Measurements from ENCODE around the gene AMMECR1L.
"Not testable (repeated sequence)": the region's sequence is repeated elsewhere in the genome, so short reads cannot be mapped to it uniquely, and the experiment has no call there.

AMMECR1L gene

DNA sequence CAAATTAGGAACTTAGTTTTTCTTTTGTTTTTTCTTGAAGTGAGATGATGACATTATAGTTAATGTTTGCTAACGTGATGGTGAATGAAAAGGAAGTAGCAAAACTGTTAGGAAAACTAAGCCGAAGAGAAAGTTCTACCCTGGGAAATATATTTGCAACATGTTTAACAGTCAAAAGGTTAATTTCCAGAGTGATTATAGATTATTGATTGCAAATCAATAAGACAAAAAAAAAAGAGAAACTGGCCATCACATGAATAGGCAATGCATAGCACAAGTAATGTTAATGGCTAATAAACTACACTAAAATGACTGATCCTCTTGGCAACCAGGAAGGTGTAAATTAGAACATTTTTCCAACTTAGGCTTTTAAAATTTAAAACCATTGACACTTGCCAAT is 26.0 kb upstream of the AMMECR1L start:
- DNase-seq (ENCODE audit: low read depth): no peak
- TF ChIP-seq, protein P1, sequence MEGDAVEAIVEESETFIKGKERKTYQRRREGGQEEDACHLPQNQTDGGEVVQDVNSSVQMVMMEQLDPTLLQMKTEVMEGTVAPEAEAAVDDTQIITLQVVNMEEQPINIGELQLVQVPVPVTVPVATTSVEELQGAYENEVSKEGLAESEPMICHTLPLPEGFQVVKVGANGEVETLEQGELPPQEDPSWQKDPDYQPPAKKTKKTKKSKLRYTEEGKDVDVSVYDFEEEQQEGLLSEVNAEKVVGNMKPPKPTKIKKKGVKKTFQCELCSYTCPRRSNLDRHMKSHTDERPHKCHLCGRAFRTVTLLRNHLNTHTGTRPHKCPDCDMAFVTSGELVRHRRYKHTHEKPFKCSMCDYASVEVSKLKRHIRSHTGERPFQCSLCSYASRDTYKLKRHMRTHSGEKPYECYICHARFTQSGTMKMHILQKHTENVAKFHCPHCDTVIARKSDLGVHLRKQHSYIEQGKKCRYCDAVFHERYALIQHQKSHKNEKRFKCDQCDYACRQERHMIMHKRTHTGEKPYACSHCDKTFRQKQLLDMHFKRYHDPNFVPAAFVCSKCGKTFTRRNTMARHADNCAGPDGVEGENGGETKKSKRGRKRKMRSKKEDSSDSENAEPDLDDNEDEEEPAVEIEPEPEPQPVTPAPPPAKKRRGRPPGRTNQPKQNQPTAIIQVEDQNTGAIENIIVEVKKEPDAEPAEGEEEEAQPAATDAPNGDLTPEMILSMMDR (IDR thresholded peaks at IDR 0.05; ENCODE audit: control insufficient read depth, insufficient read depth, low read depth, low read length, missing control alignments): no peak
- no peak overlapping the region for H3K4me3 ChIP-seq (ENCODE audit: control insufficient read depth, low read depth, low read length)

DNA sequence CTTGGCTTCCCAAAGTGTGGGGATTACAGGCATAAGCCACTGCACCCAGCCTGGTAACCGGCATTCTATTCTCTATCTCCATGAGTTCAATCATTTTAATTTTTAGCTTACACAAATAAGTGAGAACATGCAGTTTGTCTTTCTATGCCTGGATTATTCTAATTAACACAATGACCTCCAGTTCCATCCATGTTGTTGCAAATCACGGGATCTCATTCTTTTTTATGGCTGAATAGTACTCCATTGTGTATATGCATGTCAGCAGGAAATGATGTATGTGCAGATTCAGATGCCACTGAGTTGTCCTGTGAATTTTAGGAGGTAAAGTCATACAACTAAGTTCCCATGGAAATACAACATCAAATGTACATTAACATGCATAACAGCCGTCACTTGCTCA is 24.7 kb upstream of the AMMECR1L start:
- no peak overlapping the region for H3K4me3 ChIP-seq (ENCODE audit: control insufficient read depth, low read depth, low read length)
- no peak for DNase-seq (ENCODE audit: low read depth)
- TF ChIP-seq, protein P1 (IDR thresholded peaks at IDR 0.05; ENCODE audit: control insufficient read depth, insufficient read depth, low read depth, low read length, missing control alignments): no peak

DNA sequence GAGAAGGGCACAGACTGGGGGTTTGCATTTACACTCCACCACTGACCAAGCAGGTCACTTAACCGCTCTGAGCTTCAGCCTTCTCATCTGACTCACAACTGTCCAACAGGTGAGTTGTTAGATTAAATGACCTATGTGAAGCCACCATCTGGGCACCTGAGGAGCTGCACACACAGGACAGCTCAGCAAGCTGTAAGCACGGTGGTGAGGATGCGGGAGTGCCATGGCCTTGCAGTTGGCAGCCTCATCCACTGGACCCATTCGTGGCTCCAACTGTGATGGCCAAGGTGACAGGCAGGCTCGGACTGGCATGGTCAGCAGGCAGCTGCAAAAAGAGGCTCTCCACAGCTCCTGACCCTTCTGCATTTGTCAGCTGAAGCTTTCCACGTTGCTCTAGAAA is 23.3 kb upstream of the AMMECR1L start:
- no peak for DNase-seq (ENCODE audit: low read depth)
- TF ChIP-seq, protein P1 (IDR thresholded peaks at IDR 0.05; ENCODE audit: control insufficient read depth, insufficient read depth, low read depth, low read length, missing control alignments): no peak
- no peak overlapping the region for H3K4me3 ChIP-seq (ENCODE audit: control insufficient read depth, low read depth, low read length)

DNA sequence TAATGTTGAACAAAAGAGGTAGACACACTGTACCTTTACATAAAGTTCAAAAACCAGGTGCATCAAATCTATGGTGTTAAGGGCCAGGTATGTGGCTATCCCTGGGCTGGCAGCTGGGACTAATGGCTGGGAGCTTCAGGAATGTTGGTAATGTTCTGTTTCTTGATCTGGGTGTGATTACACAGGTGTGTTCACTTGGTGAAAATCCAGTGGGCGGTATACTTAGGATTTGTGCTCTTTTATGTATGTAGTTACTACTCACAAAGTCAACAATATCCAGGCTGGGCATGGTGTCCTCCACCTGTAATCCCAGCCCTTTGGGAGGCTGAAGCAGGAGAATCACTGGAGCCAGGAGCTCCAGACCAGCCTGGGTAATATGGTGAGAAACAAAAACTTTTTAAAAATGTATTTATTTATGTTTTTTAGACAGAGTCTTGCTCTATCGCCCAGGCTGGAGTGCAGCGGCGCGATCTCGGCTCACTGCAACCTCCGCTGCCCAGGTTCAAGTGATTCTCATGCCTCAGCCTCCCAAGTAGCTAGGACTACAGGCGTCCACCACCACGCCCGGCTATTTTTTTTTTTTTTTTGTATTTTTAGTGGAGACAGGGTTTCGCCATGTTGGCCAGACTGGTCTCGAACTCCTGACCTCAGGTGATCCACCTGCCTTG is 22.1 kb upstream of the AMMECR1L start:
- H3K4me3 ChIP-seq (ENCODE audit: control insufficient read depth, low read depth, low read length); DNase-seq (ENCODE audit: low read depth): not testable (repeated sequence)

DNA sequence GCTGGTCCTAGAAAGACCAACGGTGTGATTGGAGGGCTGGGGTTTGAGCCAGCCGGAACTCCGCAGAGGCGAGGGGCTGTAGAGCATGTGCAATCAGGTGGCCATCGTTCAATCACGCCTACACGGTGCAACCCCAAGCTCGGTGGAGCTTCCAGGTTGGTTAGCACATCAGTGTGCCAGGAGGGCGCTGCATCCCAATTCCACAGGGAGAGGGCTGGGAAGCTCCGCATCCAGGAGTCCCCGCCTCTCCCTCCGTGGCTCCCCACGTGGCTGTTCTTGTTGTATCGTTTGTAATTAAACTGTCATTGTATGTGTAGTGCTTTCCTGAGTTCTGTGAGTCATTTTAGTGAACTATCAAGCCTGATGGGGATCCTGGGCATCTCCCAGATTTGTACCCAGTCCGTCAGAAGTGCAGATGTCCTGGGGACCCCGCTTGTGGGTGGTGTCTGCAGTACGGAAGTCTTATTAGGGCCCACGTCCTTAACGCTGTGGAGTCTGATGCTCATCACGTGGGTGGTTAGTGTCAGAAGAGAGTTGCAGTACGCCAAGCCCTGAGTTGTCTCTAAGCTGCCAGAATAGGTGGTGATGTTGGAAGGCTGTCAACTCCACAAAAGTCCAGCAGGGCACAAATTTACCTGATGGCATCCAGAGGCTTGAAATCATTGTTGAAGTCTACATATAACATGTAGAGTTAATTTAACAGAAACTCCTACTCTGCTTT is 20.6 kb upstream of the AMMECR1L start:
- no peak for DNase-seq (ENCODE audit: low read depth)
- TF ChIP-seq, protein P1 (IDR thresholded peaks at IDR 0.05; ENCODE audit: control insufficient read depth, insufficient read depth, low read depth, low read length, missing control alignments): no peak
- no peak overlapping the region for H3K4me3 ChIP-seq (ENCODE audit: control insufficient read depth, low read depth, low read length)

DNA sequence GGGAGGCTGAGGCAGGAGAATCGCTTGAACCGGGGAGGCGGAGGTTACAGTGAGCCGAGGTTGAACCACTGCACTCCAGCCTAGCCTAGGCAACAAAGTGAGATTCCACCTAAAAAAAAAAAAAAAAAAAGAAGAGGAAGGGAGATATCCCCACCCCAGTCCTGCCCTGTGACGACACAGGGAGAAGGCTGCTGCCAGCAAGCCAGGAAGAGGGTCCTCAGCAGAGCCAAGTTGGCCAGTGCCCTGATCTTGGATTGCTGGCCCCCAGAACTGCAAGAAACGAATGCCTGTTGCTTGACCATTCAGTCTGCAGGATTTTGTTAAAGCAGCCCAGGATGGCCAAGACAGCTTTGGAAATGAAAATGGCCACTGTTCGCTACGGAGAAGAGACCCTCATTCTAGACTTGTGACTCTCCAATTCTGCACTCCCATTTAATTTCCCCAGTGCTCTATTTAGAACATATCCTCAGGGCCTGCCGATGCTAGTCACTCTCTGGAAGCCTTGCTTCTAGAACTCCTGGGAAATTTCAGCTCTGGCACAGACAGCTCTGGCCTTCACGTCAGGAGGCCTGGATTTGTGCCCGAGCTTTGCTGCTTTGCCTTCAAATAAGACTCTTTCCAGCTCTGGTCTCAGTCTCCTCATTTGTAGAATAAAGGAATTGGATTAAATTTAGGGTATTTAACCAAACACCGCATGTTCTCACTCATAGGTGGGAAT is 15.7 kb upstream of the AMMECR1L start:
- no peak for DNase-seq (ENCODE audit: low read depth)

More for the DNA sequence above, 15.7 kb upstream of the AMMECR1L start:
- TF ChIP-seq, protein P1 (IDR thresholded peaks at IDR 0.05; ENCODE audit: control insufficient read depth, insufficient read depth, low read depth, low read length, missing control alignments): no peak
- H3K4me3 ChIP-seq (ENCODE audit: control insufficient read depth, low read depth, low read length): no peak overlapping the region
